Measurements from ENCODE around the gene ZWILCH. TPM values are rescaled to one million over a fixed set of nuclear protein-coding genes. Genes with fewer than 3 reads are reported as not detected.

Gene ZWILCH
- total and polyA plus RNA-seq, 2 donors (not counting 1 experiment from before 2014, with no cell fraction given), result 14.5 to 25.4 TPM

DNA sequence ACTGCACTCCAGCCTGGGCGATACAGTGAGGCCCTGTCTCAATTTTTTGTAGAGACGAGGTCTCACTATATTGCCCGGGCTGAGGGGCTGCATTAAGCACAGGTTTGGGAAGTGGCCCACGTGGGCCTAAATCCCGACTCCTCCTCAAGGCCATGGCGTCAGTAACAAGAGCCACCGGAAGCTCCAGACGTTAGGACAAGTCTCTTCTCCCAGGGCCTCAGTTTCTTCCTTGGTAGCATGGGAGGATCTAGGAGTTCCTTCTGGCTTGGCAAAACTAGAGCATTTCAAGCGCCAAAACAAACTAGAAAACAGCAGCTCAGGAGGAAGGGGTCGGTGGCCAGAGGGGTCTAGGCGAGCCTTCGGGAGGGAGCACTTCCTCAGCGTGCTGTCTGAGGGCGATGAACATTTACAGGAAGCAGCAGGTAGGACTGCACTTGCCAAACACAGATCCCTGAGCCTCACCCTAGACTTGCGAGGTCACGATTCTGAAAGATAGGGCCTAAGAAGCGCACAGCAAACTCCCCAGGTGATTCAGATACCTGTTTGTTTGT lies 8.1 kb upstream of the ZWILCH start:
- Histone ChIP-seq H3K4me2 (ENCODE audit: extremely low read depth, insufficient read depth, low read length) (peak overlapping the region; percentile 82), H3K79me2 (ENCODE audit: control insufficient read depth, insufficient read depth, low read length) (peaks cover 26% of the 10 kb centered on the region), H3K4me1 (ENCODE audit: control insufficient read depth, extremely low read depth, insufficient read depth, low read length) (peaks cover 2% of the 10 kb centered on the region), H3K4me3 (replicated peaks in 1 of 4; ENCODE audit: control extremely low read depth in 1 of 4, insufficient read depth in 1 of 4, low read depth in 3 of 4, low read length in 4 of 4) (peak overlapping the region; percentile 73 to 99 (median 84)), H3K36me3 (ENCODE audit: control insufficient read depth, insufficient read depth, low read length) (peaks cover 21% of the 10 kb centered on the region), H3K27ac (ENCODE audit: insufficient read depth, low read length) (peak overlapping the region; percentile 83), H2AFZ (ENCODE audit: low read length) (peak overlapping the region; percentile 56), H3K27me3 (ENCODE audit: control insufficient read depth, insufficient read depth, low read length) (no peaks in the 10 kb centered on the region), H3K9me3 (ENCODE audit: control insufficient read depth, insufficient read depth, low read depth, low read length) (no peaks in the 10 kb centered on the region), H3K9ac (ENCODE audit: insufficient read depth, low read length) (peak overlapping the region; percentile 75), H4K20me1 (ENCODE audit: control insufficient read depth, extremely low read depth, insufficient read depth, low read length) (no peaks in the 10 kb centered on the region)
- DNase-seq (ENCODE audit: low read depth in 2 of 2), result no peak
- no peak for TF ChIP-seq EZH2 (IDR thresholded peaks at IDR 0.05; ENCODE audit: low read length, missing control alignments)
- TF ChIP-seq, protein P1, sequence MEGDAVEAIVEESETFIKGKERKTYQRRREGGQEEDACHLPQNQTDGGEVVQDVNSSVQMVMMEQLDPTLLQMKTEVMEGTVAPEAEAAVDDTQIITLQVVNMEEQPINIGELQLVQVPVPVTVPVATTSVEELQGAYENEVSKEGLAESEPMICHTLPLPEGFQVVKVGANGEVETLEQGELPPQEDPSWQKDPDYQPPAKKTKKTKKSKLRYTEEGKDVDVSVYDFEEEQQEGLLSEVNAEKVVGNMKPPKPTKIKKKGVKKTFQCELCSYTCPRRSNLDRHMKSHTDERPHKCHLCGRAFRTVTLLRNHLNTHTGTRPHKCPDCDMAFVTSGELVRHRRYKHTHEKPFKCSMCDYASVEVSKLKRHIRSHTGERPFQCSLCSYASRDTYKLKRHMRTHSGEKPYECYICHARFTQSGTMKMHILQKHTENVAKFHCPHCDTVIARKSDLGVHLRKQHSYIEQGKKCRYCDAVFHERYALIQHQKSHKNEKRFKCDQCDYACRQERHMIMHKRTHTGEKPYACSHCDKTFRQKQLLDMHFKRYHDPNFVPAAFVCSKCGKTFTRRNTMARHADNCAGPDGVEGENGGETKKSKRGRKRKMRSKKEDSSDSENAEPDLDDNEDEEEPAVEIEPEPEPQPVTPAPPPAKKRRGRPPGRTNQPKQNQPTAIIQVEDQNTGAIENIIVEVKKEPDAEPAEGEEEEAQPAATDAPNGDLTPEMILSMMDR (conservative IDR thresholded peaks at IDR 0.05 in 1 of 2, IDR thresholded peaks at IDR 0.05 in 1 of 2; ENCODE audit: low read depth in 1 of 2, low read length in 2 of 2), result no peak

DNA sequence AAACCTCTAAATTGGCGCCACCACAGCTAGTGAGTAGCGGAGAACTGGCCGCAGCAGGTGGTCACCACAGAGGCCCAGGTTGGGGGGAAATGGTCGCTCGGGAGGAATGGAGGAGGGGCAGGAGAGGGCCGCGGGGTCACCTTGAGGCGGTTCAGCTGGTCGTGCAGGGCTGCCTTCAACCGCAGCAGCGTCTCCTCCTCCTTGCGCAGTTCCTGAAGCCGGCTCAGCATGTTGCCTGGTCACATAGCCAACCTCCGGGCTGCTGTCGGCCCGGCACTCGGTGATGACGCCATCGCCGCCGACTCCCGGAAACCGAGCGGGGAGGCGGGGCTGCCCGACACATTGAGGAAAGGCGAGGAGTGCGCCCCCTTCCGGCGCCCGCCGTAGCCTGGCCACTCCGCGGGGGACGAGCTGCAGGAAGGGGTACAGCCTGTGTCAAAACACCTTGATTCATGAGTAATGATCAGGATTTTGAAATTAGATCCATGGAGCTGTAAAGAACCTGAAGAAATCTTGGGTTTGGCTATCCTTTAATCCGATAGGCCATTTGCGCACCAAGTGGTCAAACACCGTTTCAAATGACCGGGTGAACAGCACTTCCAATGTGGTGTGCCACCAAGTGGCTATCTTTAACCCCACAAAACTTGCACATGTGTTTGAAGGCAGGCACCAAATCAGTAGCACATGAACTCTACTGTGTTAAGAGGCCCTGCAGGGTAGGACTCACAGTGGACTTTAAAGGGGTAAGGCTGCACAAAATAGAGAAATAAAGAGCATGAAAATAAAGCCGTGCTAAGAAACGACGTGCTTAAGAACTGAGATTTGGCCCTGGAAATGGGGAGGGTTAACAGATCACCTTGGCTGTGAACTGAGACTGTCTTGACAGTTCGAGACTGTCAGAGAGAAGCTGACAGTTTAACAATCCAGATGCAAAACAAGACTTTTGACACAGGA lies 7.3 kb upstream of the ZWILCH start, which contains the start of gene SNAPC5:
Gene SNAPC5, minus strand, starts transcription at position 261 of the 954 bp plus-strand sequence. Its CDS starts 31 bp downstream, at position 230.
- H3K27me3 ChIP-seq (ENCODE audit: control insufficient read depth, insufficient read depth, low read length), result no peaks in the 10 kb centered on the region
- TF ChIP-seq EZH2 (IDR thresholded peaks at IDR 0.05; ENCODE audit: low read length, missing control alignments), result no peak
- TF ChIP-seq, protein P1 (conservative IDR thresholded peaks at IDR 0.05 in 1 of 2, IDR thresholded peaks at IDR 0.05 in 1 of 2; ENCODE audit: low read depth in 1 of 2, low read length in 2 of 2), result peak; percentile 83 to 89
- H3K27ac ChIP-seq (ENCODE audit: insufficient read depth, low read length), result peak within 1 kb of the TSS; percentile 83
- H3K4me2 ChIP-seq (ENCODE audit: extremely low read depth, insufficient read depth, low read length), result peak within 1 kb of the TSS; percentile 82
- peaks cover 34% of the 10 kb centered on the region for H3K79me2 ChIP-seq (ENCODE audit: control insufficient read depth, insufficient read depth, low read length)
- peak within 1 kb of the TSS; percentile 73 to 99 (median 84) for H3K4me3 ChIP-seq (replicated peaks in 1 of 4; ENCODE audit: control extremely low read depth in 1 of 4, insufficient read depth in 1 of 4, low read depth in 3 of 4, low read length in 4 of 4)
- H3K9ac ChIP-seq (ENCODE audit: insufficient read depth, low read length), result peak within 1 kb of the TSS; percentile 75
- peaks cover 2% of the 10 kb centered on the region for H3K4me1 ChIP-seq (ENCODE audit: control insufficient read depth, extremely low read depth, insufficient read depth, low read length)
- peaks cover 20% of the 10 kb centered on the region for H3K36me3 ChIP-seq (ENCODE audit: control insufficient read depth, insufficient read depth, low read length)
- no peaks in the 10 kb centered on the region for H3K9me3 ChIP-seq (ENCODE audit: control insufficient read depth, insufficient read depth, low read depth, low read length)
- H2AFZ ChIP-seq (ENCODE audit: low read length), result peak within 1 kb of the TSS; percentile 56
- no peaks in the 10 kb centered on the region for H4K20me1 ChIP-seq (ENCODE audit: control insufficient read depth, extremely low read depth, insufficient read depth, low read length)
- peak; percentile 92 to 93 for DNase-seq (ENCODE audit: low read depth in 2 of 2)
